Measurements from ENCODE around the gene DGKH. TPM values are rescaled to one million over a fixed set of nuclear protein-coding genes. Genes with fewer than 3 reads are reported as not detected.

The DGKH gene
- total RNA-seq, 2 donors from 2014 or later, result 15.3 to 19.2 TPM

GRCh38 chr13:42047561-42048341 lies 697 bp upstream of the DGKH start:
- Mint-ChIP-seq H3K27me3 (ENCODE audit: low read depth) (peaks cover 10% of the 10 kb centered on the region), H3K27ac (peak overlapping the region; percentile 39), H3K36me3 (ENCODE audit: insufficient read depth in 2 of 2) (peaks cover 2 to 4% of the 10 kb centered on the region in 2 donors), H3K4me3 (peak overlapping the region; percentile 91 to 92), H3K9me3 (no peaks in the 10 kb centered on the region), H3K4me1 (ENCODE audit: low read depth) (peaks cover 37% of the 10 kb centered on the region)
- DNase-seq (peak; percentile 23 to 38), ATAC-seq (replicated peaks in 1 of 2) (peak; percentile 44 to 50)

GRCh38 chr13:42048684-42049453 lies 421 bp downstream of the DGKH start:
- H3K27ac Mint-ChIP-seq, result no peak overlapping the region
- peaks cover 2 to 4% of the 10 kb centered on the region in 2 donors for H3K36me3 Mint-ChIP-seq (ENCODE audit: insufficient read depth in 2 of 2)
- H3K27me3 Mint-ChIP-seq (ENCODE audit: low read depth), result peaks cover 10% of the 10 kb centered on the region
- ATAC-seq (replicated peaks in 1 of 2) (peak; percentile 72 to 75), DNase-seq (peak; percentile 61 to 64)
- peaks cover 39% of the 10 kb centered on the region for H3K4me1 Mint-ChIP-seq (ENCODE audit: low read depth)
- H3K4me3 Mint-ChIP-seq, result peak overlapping the region; percentile 91 to 92
- H3K9me3 Mint-ChIP-seq, result no peaks in the 10 kb centered on the region

- Mint-ChIP-seq H3K27me3 (ENCODE audit: low read depth) (peaks cover 10% of the 10 kb centered on the region), H3K36me3 (ENCODE audit: insufficient read depth in 2 of 2) (peaks cover 2 to 4% of the 10 kb centered on the region in 2 donors), H3K9me3 (no peaks in the 10 kb centered on the region), H3K4me1 (ENCODE audit: low read depth) (peaks cover 42% of the 10 kb centered on the region), H3K4me3 (peak overlapping the region; percentile 78 to 82), H3K27ac (no peak overlapping the region)
- peak in 1 of 2 donors; percentile 33 for ATAC-seq (replicated peaks in 1 of 2)
- DNase-seq, result no peak
Measured at GRCh38 chr13:42049454-42049813, 986 bp downstream of the DGKH start.

- Mint-ChIP-seq H3K36me3 (ENCODE audit: insufficient read depth in 2 of 2) (peaks cover 7 to 13% of the 10 kb centered on the region in 2 donors), H3K27ac (no peak overlapping the region), H3K9me3 (no peaks in the 10 kb centered on the region), H3K4me3 (peak overlapping the region in 1 of 2 donors; percentile 25), H3K4me1 (ENCODE audit: low read depth) (peaks cover 43% of the 10 kb centered on the region), H3K27me3 (ENCODE audit: low read depth) (no peaks in the 10 kb centered on the region)
- DNase-seq (no peak), ATAC-seq (replicated peaks in 1 of 2) (peak in 1 of 2 donors; percentile 35)
Measured at GRCh38 chr13:42054798-42055499, 6.5 kb downstream of the DGKH start.

- no peaks in the 10 kb centered on the region for H3K9me3 Mint-ChIP-seq
- no peak overlapping the region for H3K27ac Mint-ChIP-seq
- DNase-seq, result no peak
- H3K27me3 Mint-ChIP-seq (ENCODE audit: low read depth), result no peaks in the 10 kb centered on the region
- peak in 1 of 2 donors; percentile 17 for ATAC-seq (replicated peaks in 1 of 2)
- peaks cover 42% of the 10 kb centered on the region for H3K4me1 Mint-ChIP-seq (ENCODE audit: low read depth)
- peaks cover 7 to 15% of the 10 kb centered on the region in 2 donors for H3K36me3 Mint-ChIP-seq (ENCODE audit: insufficient read depth in 2 of 2)
- H3K4me3 Mint-ChIP-seq, result peak overlapping the region; percentile 20 to 56
Measured at GRCh38 chr13:42055500-42056085, 7.1 kb downstream of the DGKH start.

- Mint-ChIP-seq H3K27ac (no peak overlapping the region), H3K9me3 (no peaks in the 10 kb centered on the region), H3K36me3 (ENCODE audit: insufficient read depth in 2 of 2) (peaks cover 6 to 13% of the 10 kb centered on the region in 2 donors), H3K4me1 (ENCODE audit: low read depth) (peaks cover 42% of the 10 kb centered on the region), H3K27me3 (ENCODE audit: low read depth) (no peaks in the 10 kb centered on the region), H3K4me3 (no peak overlapping the region)
- ATAC-seq (replicated peaks in 1 of 2), result no peak
- DNase-seq, result no peak
Measured at GRCh38 chr13:42056146-42056545, 7.7 kb downstream of the DGKH start.

- no peak for ATAC-seq (replicated peaks in 1 of 2)
- no peaks in the 10 kb centered on the region for H3K27me3 Mint-ChIP-seq (ENCODE audit: low read depth)
- H3K4me1 Mint-ChIP-seq (ENCODE audit: low read depth), result peaks cover 42% of the 10 kb centered on the region
- H3K9me3 Mint-ChIP-seq, result no peaks in the 10 kb centered on the region
- peak overlapping the region; percentile 26 to 27 for H3K4me3 Mint-ChIP-seq
- DNase-seq, result no peak
- peaks cover 6 to 11% of the 10 kb centered on the region in 2 donors for H3K36me3 Mint-ChIP-seq (ENCODE audit: insufficient read depth in 2 of 2)
- no peak overlapping the region for H3K27ac Mint-ChIP-seq
Measured at GRCh38 chr13:42056583-42056982, 8.1 kb downstream of the DGKH start.

- Mint-ChIP-seq H3K4me1 (ENCODE audit: low read depth) (peaks cover 30% of the 10 kb centered on the region), H3K4me3 (no peak overlapping the region), H3K27ac (no peak overlapping the region), H3K36me3 (ENCODE audit: insufficient read depth in 2 of 2) (peaks cover 6 to 11% of the 10 kb centered on the region in 2 donors), H3K27me3 (ENCODE audit: low read depth) (no peaks in the 10 kb centered on the region), H3K9me3 (no peaks in the 10 kb centered on the region)
- no peak for DNase-seq
- peak in 1 of 2 donors; percentile 60 for ATAC-seq (replicated peaks in 1 of 2)
Measured at GRCh38 chr13:42057918-42058530, 9.6 kb downstream of the DGKH start.

- no peak overlapping the region for H3K4me3 Mint-ChIP-seq
- DNase-seq (no peak), ATAC-seq (replicated peaks in 1 of 2) (no peak)
- H3K27ac Mint-ChIP-seq, result no peak overlapping the region
- peaks cover 9 to 15% of the 10 kb centered on the region in 2 donors for H3K36me3 Mint-ChIP-seq (ENCODE audit: insufficient read depth in 2 of 2)
- H3K4me1 Mint-ChIP-seq (ENCODE audit: low read depth), result peaks cover 11% of the 10 kb centered on the region
- H3K9me3 Mint-ChIP-seq, result no peaks in the 10 kb centered on the region
- no peaks in the 10 kb centered on the region for H3K27me3 Mint-ChIP-seq (ENCODE audit: low read depth)
Measured at GRCh38 chr13:42061943-42062342, 13.5 kb downstream of the DGKH start.

GRCh38 chr13:42063105-42063504 lies 14.7 kb downstream of the DGKH start:
- Mint-ChIP-seq H3K4me3 (no peak overlapping the region), H3K4me1 (ENCODE audit: low read depth) (peaks cover 4% of the 10 kb centered on the region), H3K36me3 (ENCODE audit: insufficient read depth in 2 of 2) (peaks cover 9 to 14% of the 10 kb centered on the region in 2 donors), H3K9me3 (no peaks in the 10 kb centered on the region), H3K27ac (no peak overlapping the region), H3K27me3 (ENCODE audit: low read depth) (no peaks in the 10 kb centered on the region)
- ATAC-seq (replicated peaks in 1 of 2), result no peak
- DNase-seq, result no peak

- DNase-seq, result no peak
- Mint-ChIP-seq H3K36me3 (ENCODE audit: insufficient read depth in 2 of 2) (peaks cover 6 to 9% of the 10 kb centered on the region in 2 donors), H3K27me3 (ENCODE audit: low read depth) (no peaks in the 10 kb centered on the region), H3K4me1 (ENCODE audit: low read depth) (peaks cover 4% of the 10 kb centered on the region), H3K27ac (no peak overlapping the region), H3K9me3 (no peaks in the 10 kb centered on the region), H3K4me3 (no peak overlapping the region)
- no peak for ATAC-seq (replicated peaks in 1 of 2)
Measured at GRCh38 chr13:42064259-42064658, 15.8 kb downstream of the DGKH start.

- H3K4me3 Mint-ChIP-seq, result no peak overlapping the region
- H3K27me3 Mint-ChIP-seq (ENCODE audit: low read depth), result no peaks in the 10 kb centered on the region
- no peak overlapping the region for H3K27ac Mint-ChIP-seq
- peaks cover 4% of the 10 kb centered on the region for H3K4me1 Mint-ChIP-seq (ENCODE audit: low read depth)
- H3K9me3 Mint-ChIP-seq, result no peaks in the 10 kb centered on the region
- no peak for ATAC-seq (replicated peaks in 1 of 2)
- no peak for DNase-seq
- H3K36me3 Mint-ChIP-seq (ENCODE audit: insufficient read depth in 2 of 2), result peaks cover 4 to 7% of the 10 kb centered on the region in 2 donors
Measured at GRCh38 chr13:42064966-42065365, 16.5 kb downstream of the DGKH start.
